Colon (tissue), 2 donors: ENCODE results near the gene ANKRD55.
"Not testable (repeated sequence)": the region's sequence is repeated elsewhere in the genome, so short reads cannot be mapped to it uniquely, and the experiment has no call there.

ENCODE experiments used
- FAIRE-seq: peaks from 2 replicates; lab custom pipeline; 2012; peaks lifted over from hg19 to GRCh38; lab: Jason Lieb, UNC
- donor health status: control.
- donor health status: control.

The ANKRD55 gene

DNA sequence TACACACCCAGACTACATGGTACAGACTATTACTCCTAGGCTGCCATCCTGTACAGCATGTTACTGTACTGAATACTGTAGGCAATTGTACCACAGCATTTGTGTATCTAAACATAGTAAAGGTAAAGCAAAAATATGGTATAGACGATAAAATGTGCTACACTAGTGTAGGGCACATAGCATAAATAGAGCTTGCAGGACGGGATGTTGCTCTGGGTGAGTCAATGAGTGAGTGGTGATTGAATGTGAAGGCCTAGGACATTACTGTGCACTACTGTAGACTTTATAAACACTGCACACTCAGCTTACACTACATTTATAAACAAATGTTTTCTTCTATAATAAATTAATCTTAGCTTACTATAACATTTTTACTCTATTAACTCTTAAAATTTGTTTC, 25.6 kb downstream of the ANKRD55 start:
- no peak for FAIRE-seq

DNA sequence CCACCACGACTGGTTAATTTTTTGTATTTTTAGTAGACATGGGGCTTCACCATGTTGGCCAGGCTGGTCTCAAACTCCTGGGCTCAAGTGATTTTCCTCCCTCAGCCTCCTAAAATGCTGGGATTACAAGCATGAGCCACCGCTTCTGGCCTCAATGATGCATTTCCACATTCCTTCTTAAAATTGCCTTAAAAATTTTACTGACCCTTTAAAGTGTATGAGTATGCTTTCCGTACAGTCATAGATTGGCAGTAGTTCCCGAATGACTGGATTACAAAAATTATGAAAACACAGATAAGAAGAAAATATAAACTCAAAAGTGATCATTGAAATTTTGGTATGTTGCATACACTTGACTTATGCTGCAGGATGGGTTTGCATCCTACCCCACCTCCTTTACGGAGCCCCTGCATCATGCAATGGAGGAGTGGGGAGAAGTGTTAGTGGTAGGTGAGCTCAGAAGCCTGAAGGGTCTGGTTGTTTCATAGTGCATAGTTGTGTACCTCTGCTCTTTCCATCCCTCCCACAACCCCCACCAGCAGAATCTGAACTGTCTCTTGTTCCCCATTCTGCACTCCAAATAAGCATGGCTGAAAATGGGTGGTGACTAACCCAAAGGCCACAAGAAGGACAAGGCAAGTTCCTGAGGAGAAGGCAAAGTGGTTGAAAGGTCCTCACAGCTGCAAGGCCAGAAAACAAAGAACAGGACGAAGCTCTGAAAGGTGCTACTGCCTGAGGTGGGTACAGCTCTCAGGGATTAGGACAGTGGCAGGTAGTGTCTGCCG, 26.8 kb downstream of the ANKRD55 start:
- no peak for FAIRE-seq

DNA sequence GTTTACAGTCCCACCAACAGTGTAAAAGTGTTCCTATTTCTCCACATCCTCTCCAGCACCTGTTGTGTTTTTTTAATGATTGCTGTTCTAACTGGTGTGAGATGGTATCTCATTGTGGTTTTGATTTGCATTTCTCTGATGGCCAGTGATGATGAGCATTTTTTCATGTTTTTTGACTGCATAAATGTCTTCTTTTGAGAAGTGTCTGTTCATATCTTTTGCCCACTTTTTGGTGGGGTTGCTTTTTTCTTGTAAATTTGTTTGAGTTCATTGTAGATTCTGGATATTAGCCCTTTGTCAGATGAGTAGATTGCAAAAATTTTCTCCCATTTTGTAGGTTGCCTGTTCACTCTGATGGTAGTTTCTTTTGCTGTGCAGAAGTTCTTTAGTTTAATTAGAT, 29.2 kb downstream of the ANKRD55 start:
- FAIRE-seq: not testable (repeated sequence)

DNA sequence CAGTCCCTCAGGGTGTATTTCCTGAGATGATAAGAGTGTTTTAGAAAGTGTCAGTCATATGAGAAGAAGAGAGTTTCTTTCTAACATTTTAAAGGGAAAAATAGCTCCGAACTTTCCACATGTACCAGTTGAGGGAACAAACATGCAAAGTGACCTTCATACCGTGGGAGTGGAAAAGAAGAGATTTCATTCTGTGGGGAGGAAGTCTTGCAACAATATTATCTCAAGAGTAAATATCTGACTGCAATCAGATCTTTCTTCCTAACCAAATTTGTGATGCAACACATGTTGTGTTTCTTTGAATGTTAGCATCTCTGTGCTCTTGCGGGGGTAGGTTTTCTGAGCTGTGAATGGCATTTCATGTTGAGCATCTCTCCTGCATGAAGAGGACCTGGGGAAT, 30.6 kb downstream of the ANKRD55 start:
- FAIRE-seq: no peak

DNA sequence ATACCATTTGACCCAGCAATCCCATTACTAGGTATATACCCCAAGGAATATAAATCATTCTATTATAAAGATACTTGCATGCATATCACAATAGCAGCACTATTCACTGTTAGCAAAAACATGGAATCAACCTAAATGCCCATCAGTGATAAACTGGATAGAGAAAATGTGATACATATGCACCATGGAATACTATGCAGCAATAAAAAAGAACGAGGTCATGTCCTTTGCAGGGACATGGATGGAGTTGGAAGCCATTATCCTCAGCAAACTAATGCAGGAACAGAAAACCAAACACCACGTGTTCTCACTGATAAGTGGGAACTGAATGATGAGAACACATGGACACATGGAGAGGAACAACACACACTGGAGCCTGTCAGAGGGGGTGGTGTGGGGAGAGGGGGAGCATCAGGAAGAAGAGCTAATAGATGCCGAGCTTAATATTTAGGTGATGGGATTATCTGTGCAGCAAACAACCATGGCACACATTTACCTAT, 31.3 kb downstream of the ANKRD55 start:
- FAIRE-seq: not testable (repeated sequence)

DNA sequence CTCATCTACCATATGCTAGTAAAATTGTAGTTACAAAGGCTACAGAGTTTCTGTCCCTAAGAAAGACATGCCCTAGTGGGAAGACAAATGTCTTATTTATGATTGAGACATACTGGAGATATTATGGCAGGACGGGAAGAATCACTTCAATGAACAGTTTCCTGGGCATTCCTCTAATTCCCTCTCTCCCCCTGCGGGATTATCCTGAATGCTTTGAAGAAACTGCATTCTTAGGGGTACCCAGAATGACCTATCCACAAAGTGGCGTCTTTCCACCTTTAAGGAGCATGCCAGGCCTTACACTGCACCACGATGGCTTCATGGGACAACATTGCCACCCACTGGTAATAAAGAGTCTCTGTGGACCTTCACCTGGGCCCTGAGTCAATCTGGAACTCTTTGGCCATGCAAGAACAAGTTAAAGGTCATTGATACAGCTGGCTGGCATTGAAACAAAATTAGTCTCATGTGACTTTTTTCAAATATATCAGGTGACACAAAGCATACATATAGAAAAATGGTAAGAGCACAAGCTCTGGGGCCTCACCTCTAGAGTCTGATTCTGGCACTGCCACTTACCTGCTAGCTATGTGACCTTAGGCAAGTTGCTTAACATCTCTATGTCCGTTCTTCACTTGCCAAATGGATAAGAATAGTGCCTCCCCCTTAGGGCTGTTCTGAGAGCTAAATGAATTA, 32.0 kb downstream of the ANKRD55 start:
- no peak for FAIRE-seq

DNA sequence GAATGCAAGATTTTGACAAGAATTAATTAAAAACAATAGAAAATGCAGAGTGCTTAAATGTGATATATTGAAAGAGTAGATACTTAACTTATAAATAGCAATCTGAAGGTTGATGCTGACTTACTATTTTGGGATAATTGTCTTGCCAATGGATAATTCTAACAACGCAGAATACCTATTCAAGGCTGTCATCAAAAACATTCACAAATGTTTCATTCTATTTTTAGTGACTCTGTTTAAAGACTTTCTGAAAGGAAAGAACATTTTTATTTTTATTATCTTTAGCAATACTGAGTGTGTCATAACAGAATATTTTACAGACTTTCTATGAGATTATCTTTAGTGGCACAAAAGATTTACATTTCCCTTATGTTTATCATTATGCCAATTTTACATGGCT, 38.1 kb downstream of the ANKRD55 start:
- peak; percentile 45 for FAIRE-seq

DNA sequence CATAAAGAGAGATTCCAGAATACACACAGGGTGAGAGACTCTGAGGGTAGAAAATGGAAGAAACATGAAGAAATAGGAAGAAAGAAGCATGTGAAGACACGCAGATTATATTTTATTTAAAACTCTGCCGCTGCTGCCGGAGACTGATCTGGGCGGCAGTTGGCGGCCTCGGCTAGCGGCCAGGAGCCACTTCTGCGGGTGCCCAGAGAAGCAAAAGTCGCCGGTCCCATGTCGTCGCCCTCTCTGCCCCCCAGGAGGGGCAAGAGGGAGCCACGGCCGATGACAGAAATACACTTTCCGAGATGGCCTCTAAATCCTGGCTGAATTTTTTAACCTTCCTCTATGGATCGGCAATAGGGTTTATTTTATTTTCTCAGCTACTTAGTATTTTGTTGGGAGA, 40.9 kb downstream of the ANKRD55 start:
- FAIRE-seq: no peak

DNA sequence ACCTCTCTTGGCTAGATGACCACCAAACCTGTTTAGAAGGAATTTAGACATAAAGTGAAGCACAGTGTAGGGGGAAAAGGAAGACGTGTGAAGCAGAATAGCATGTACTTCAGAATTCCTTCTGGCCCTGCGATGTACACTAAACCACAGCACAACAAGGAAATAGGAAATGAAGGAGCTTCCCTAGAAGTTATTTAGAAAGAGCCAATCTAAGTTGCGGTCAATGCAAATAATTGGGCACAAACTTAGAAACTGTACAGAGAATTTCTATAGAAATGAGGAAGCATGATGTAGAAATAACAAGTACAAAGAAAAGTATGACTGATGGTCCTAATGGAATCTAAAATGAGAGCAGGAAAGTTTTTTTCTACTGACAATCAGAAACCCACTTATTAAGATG, 41.5 kb downstream of the ANKRD55 start:
- FAIRE-seq: no peak

DNA sequence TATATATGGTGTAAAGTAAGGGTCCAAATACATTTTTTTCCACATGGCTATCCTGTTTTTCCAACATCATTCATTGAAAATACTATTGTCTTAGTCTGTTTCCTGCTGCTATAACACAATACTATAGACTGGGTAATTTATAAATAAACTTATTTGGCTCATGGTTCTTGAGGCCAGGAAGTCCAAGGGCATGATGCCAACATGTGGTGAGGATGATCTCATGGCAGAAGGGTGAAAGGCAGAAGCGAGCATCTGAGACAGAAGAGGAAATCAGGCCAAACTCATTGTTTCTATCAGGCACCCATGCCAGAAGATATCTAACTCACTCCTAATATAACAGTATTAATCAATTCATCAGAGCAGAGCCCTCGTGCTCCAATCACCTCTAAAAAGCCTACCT, 42.6 kb downstream of the ANKRD55 start:
- FAIRE-seq: no peak

DNA sequence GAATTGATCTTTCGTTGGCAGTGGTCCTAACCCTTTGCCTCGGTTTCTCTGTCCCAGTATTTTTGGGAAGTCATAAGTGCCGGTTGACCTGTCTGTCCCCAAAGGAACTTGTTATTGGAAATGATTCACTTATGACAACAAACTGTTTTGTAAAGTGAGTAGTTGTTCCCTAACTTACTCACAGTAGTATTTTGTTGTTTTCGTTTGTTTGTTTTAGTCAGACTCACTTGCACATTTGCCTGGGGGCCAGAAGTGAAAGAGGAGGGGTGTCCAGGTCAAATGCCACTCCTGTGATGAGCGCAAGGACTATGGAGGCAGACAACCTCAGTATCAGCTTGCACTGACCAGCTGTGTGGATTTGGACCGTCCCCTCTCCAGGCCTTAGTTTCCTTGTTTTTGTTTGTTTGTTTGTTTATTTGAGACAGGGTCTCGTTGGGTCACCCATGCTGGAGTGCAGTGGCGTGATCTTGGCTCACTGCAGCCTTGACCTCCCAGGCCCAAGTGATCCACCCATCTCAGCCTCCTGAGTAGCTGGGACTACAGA, 47.3 kb downstream of the ANKRD55 start:
- no peak for FAIRE-seq

DNA sequence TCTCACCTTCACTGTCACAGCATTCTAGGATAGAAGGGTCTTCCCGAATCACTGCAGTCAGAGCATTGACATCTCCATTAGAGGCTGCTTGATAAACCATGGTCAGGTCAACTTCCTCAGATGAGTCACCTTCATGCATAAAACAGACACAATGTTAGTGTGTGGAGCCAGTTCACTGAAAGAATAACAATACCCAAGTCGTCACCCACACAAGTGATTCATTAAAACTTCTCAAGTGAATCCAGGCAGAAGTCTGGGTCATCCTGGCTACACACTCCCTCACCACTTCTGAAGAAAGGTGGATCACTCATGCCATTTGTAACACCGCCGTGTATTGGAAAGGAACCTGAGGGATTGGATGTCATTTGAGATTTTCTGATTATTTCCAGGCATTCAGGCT, 49.6 kb downstream of the ANKRD55 start:
- FAIRE-seq: no peak

DNA sequence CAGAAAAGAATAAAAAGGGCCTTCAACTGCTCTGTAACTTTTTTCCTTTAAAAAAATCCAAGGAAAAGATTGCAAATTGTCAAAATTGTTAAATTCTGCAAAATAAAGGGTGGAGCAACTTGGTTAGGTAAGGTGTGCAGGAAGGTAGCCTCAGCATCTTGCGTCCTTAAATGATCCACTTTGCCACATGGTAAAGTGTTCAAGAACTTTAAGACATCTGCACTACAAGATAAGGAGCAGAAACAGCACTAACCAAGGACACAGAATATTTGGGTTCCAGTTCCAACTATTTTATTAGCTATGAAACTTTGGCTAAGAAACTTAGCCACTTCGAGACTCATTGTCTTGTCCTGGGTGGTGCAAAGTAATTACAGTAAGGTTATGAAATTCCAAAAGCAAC, 53.7 kb downstream of the ANKRD55 start:
- FAIRE-seq: no peak

DNA sequence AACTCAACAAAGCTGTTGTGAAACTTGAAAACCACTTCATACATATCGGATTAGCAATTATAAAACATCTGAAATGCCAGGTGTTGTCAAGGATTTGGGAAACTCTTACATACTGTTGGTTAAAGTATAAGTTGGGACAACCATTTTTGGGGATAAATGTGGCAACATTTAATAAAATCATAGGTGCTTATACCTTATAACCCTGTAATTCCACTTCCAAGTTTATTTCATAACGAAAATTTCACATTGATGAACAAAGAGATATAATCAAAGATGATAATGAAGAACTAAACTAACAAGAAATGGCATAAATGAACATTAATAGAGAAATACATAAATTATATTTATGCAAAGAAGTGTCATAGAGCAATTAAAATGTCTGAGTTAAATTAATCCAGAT, 54.3 kb downstream of the ANKRD55 start:
- no peak for FAIRE-seq

DNA sequence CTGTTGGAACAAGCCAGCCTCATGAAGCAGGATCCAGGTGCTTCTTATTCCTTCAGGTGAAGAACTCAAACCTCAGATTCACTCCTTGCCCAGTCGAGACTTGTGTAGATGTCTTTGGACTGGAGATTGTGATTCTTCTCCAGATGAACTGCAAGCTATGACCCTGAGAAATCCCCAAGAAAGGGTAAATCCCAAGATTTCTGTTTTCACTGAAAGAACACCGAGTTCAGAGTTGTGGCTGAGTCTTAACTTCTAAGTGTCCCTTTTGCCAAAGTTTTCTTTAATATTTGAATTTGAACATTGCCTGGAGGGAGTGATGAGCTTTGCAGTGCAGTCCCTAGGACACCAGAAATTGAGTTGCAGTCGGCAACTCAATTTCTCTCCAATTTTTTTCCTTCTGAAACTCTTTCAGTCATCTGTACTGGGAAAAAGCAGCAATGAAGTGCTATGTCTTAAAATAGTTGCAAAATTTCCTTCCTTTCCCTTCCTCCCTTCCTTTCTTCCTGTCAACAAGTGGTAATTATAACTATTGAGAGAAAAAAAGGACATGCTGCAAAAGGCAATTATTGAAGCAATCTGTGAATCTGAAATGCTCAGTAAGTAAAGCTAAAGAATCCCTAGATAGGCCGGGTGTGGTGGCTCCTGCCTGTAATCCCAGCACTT, 56.1 kb downstream of the ANKRD55 start:
- FAIRE-seq: no peak

DNA sequence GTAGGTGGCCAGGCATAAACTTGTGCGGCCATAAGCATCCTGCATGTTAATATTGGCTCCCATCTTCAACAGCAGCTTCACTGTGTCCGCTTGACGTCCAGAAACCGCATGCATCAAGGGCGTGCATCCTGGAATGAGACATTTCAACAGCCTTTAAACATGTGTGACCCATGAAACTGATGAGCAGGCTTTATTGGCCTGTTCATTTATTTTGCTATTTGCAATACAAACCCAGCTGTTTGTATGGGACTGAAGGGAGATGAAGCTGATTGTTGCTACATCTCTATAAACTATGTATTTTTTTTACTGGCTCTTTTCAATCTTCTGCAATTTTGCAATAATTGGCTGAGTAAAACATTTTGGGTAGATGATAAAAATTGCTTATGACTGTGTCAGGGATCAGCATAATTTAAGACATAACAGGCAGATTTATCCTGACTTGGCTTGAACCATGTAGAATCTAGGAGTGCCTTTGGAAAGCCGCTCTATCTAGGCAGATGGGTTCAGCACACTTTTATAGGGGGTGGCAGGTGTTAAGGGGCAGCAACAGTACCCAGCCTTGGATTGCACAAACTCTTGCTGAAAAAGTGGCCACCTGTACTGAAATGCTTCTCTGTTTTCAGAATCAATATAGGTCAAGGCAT, 56.9 kb downstream of the ANKRD55 start:
- FAIRE-seq: no peak

DNA sequence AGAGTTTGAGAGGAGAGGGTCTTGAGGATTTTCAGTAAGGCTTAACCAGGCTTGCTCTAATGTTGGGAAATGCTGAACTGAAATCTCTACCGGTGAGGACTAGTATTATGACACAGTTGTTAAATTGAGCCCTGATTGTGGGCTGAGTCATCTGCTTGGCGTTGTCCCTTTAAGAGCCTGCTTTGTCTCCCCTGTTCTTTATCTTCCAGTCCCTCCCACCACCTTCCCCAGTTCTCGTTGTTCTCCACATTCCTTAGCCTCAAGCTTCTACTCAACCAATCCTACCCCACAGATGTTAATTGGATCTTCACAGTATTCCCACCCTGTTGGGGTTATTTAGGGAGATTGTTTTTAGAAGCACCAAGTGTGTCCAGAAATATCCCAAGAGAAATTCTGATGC, 57.6 kb downstream of the ANKRD55 start:
- no peak for FAIRE-seq

DNA sequence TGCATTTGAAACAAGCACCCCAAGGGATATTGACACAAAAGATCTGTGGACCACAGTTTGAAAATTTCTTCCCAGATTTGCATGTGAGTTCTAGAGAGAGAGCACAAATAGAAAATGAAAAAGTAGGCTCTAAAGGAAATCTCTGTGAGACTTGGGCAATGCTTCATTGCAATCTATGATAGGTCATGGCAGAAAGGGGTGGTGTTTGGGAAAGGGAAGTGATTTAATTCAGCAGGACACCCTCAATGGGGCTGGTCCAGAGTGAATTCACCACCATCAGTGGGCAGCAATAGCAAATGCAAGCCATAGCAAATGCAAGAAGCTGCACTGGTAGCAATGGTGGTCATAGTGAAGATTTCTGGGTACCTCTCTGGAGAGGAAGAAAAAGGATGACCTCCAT, 58.1 kb downstream of the ANKRD55 start:
- no peak for FAIRE-seq

DNA sequence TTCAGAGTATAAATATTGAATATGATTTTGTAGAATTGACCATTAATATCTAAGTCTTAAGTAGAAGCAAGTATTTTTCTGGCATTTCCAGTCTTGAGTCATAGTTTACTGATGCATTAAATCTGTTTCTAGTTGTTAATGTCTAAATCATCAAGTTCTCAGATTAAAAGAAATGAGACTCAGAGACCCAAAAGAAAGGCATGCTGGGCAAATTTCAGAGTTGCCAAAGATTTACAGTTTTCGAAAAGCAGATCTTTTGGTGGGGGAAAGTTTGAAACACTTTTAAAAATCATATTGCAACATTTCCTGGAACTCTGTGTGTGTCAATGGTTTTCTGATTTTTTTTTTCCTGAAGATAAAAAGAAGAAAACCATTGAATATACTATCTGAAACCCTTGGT, 60.9 kb downstream of the ANKRD55 start:
- no peak for FAIRE-seq

DNA sequence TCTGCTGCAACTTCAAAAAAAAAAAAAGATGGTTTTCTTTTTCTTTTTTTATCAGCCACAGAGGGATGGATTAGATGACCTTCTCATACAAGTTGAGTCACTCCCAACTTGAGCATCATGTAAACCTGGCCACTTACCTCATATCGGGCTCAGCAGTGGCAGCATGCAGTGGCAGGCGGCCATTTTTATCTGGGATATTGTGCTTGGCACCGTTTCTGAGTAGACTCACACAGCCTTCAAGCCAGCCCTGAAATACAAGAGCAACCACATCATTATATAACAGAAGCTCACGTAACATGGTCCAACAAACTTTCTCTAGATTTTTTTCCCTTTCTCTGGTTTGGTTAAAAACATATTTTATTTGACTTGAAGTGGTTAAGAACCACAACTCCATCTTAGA, 62.6 kb downstream of the ANKRD55 start:
- no peak for FAIRE-seq

DNA sequence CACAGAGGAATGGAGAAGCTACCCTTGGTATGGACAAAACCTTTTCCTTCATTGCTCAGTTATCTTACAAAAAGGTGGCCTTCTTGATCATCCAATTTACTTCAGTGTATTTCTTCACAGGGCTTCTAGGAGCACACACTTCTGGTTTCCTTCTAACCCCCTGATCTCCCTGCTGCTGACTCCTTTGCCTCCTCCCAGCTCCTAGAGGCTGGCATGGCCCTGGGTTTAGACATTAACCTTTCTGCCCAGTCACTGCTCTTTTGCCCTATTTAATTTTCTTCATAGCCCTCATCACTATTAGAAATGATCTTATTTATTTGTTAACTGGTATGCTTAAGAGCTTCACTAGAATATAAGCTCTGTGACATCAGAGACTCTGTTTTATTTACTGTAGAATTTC, 63.2 kb downstream of the ANKRD55 start:
- no peak for FAIRE-seq

DNA sequence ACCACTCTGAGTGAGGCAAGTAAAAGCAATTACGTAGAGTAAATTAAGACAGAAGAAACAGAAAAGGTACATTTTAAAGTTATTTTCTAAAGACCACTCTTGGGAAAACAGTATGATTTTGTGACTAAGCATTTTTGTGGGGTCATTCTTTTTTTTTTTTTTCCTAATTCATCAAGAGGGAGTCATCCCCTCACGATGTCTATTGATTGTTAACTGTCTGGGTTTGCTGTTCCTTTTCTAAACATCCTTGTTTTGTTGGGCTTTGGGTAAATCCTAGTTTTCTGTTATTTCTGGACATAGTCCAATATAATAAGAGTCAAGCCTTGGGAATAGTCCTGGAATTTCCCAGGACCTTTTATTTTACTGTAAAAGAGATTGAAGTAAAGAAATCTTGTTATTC, 63.8 kb downstream of the ANKRD55 start:
- no peak for FAIRE-seq
